Measurements from ENCODE around the gene NPEPL1.

DNA sequence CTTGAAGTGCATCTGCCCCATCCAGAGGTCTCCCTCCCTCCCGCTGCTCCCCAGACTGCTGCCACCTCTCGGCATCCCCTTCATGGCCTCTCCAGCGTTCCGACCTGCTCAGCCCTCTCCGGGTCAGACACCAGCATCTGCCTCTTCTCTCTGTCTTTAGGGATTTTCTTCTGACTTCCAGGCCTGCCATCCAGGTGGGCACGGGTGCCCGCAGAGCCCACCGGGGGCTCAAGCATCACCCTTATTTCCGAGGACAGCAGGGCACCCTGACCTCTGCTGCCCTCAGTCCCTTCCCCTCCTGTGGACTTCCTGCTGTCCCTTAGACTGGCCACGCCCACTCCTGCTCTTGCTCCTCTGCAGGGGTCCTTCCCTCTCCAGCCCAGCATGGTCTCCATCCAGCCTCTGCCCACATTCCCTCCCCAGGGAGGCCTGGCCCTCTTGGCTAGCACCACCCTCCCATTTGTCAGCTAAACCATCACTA lies 3.3 kb downstream of the NPEPL1 start:
- no peak for TF ChIP-seq POLR2A (IDR thresholded peaks at IDR 0.05)
- TF ChIP-seq POLR2AphosphoS5 (IDR thresholded peaks at IDR 0.05): no peak
- TF ChIP-seq EP300 (IDR thresholded peaks at IDR 0.05): no peak
